DND-41 (cell line): Measurements from ENCODE around the gene FANCD2OS.

ENCODE experiments used
- ATAC-seq: fragments of 200-7000 bp; cut with Tn5 transposase; 3 replicates; pipeline ENCODE4 v1.9.1; 2021; ENCODE audit warnings: low read depth; ENCODE audit not compliant: insufficient read depth
- DNase-seq: peaks from one replicate; pipeline ENCODE4 v3.0.0-alpha.2; 2020
- H2AFZ ChIP-seq: 2 replicates; pipeline ENCODE4 v1.6.0; 2012; ENCODE audit warnings: low read depth, low read length
- H3K27ac ChIP-seq: 2 replicates; pipeline ENCODE4 v1.5.1; 2012; ENCODE audit warnings: low read length, inconsistent platforms
- H3K27me3 ChIP-seq: fragments of 200-600 bp; sonication (generic); 2 replicates; pipeline ENCODE4 v1.6.0; 2012; ENCODE audit warnings: low read length, mild to moderate bottlenecking, inconsistent platforms; ENCODE audit not compliant: insufficient read depth, poor library complexity
- H3K36me3 ChIP-seq: 2 replicates; pipeline ENCODE4 v1.5.1; 2012; ENCODE audit warnings: low read length, inconsistent platforms; ENCODE audit not compliant: insufficient read depth
- H3K4me1 ChIP-seq: 2 replicates; pipeline ENCODE4 v1.5.1; 2012; ENCODE audit warnings: mild to moderate bottlenecking, low read length; ENCODE audit not compliant: insufficient read depth
- H3K4me2 ChIP-seq: 2 replicates; pipeline ENCODE4 v1.6.0; 2012; ENCODE audit warnings: mild to moderate bottlenecking, moderate library complexity, low read length, inconsistent platforms; ENCODE audit not compliant: insufficient read depth
- H3K4me3 ChIP-seq, 2 experiments: fragments of 200-600 bp in 1 of 2; shearing (Covaris generic) in 1 of 2; 2 replicates each; pipeline ENCODE4 v1.5.1; 2012 to 2016; ENCODE audit warnings: inconsistent platforms in 2 of 2, low read length in 2 of 2, mild to moderate bottlenecking in 2 of 2, low read depth in 1 of 2, moderate library complexity in 1 of 2
- H3K79me2 ChIP-seq: 2 replicates; pipeline ENCODE4 v1.6.0; 2012; ENCODE audit warnings: low read length, inconsistent platforms; ENCODE audit not compliant: insufficient read depth
- H3K9ac ChIP-seq: 2 replicates; pipeline ENCODE4 v1.6.0; 2012; ENCODE audit warnings: low read depth, mild to moderate bottlenecking, inconsistent platforms, low read length, moderate library complexity
- H3K9me3 ChIP-seq: 2 replicates; pipeline ENCODE4 v1.5.1; 2012; ENCODE audit warnings: low read length, moderate library complexity, mild to moderate bottlenecking, inconsistent platforms; ENCODE audit not compliant: insufficient read depth, severe bottlenecking
- H4K20me1 ChIP-seq: 2 replicates; pipeline ENCODE4 v1.6.0; 2012; ENCODE audit warnings: low read length; ENCODE audit not compliant: insufficient read depth
- CTCF ChIP-seq: IDR thresholded peaks from 2 replicates; pipeline ENCODE4 v1.5.1; 2012; ENCODE audit warnings: borderline replicate concordance, low read length, moderate library complexity, mild to moderate bottlenecking; ENCODE audit not compliant: poor library complexity, severe bottlenecking; ENCODE audit errors: extremely low read depth
- EZH2 ChIP-seq: IDR thresholded peaks from 3 replicates; pipeline ENCODE4 v1.6.1; 2012; ENCODE audit warnings: borderline replicate concordance, low read depth, mild to moderate bottlenecking, moderate library complexity, low read length, inconsistent platforms; ENCODE audit not compliant: severe bottlenecking

Gene FANCD2OS

GRCh38 chr3:10154335-10155122 is 46.5 kb upstream of the FANCD2OS start:
- no peak overlapping the region for H3K9ac ChIP-seq
- ATAC-seq (peak; percentile 17; the same call in 1 of the 3 replicates), DNase-seq (no peak)
- H3K4me3 ChIP-seq: no peak overlapping the region
- H4K20me1 ChIP-seq: peaks cover 5% of the 10 kb centered on the region
- no peaks in the 10 kb centered on the region for H3K79me2 ChIP-seq
- H2AFZ ChIP-seq: no peak overlapping the region
- no peaks in the 10 kb centered on the region for H3K27me3 ChIP-seq
- H3K4me1 ChIP-seq: no peaks in the 10 kb centered on the region
- H3K27ac ChIP-seq: no peak overlapping the region
- TF ChIP-seq EZH2 (no peak), CTCF (no peak)
- no peaks in the 10 kb centered on the region for H3K9me3 ChIP-seq
- H3K36me3 ChIP-seq: peaks cover 46% of the 10 kb centered on the region
- H3K4me2 ChIP-seq: no peak overlapping the region

- peaks cover 25% of the 10 kb centered on the region for H4K20me1 ChIP-seq
- no peaks in the 10 kb centered on the region for H3K27me3 ChIP-seq
- H3K4me2 ChIP-seq: no peak overlapping the region
- H3K4me3 ChIP-seq: no peak overlapping the region
- DNase-seq (no peak), ATAC-seq (no peak)
- no peak overlapping the region for H3K27ac ChIP-seq
- peaks cover 78% of the 10 kb centered on the region for H3K36me3 ChIP-seq
- no peak overlapping the region for H3K9ac ChIP-seq
- peaks cover 25% of the 10 kb centered on the region for H3K79me2 ChIP-seq
- peaks cover 7% of the 10 kb centered on the region; the same call in 1 of the 2 replicates for H3K4me1 ChIP-seq
- no peak for TF ChIP-seq EZH2
- TF ChIP-seq CTCF: no peak
- no peaks in the 10 kb centered on the region for H3K9me3 ChIP-seq
- no peak overlapping the region for H2AFZ ChIP-seq
These were observed 42.9 kb upstream of the FANCD2OS start for GRCh38 chr3:10150987-10151386.

- H3K4me1 ChIP-seq: peaks cover 22% of the 10 kb centered on the region
- TF ChIP-seq CTCF: no peak
- no peak for TF ChIP-seq EZH2
- DNase-seq: no peak
- H3K27ac ChIP-seq: no peak overlapping the region
- no peak overlapping the region for H3K4me3 ChIP-seq
- H3K4me2 ChIP-seq: no peak overlapping the region
- H3K9me3 ChIP-seq: no peaks in the 10 kb centered on the region
- no peaks in the 10 kb centered on the region for H3K27me3 ChIP-seq
- H4K20me1 ChIP-seq: peaks cover 32% of the 10 kb centered on the region
- H3K36me3 ChIP-seq: peaks cover 82% of the 10 kb centered on the region
- H3K9ac ChIP-seq: no peak overlapping the region
- H2AFZ ChIP-seq: no peak overlapping the region
- peaks cover 43% of the 10 kb centered on the region for H3K79me2 ChIP-seq
- no peak for ATAC-seq
These were observed 41.2 kb upstream of the FANCD2OS start for GRCh38 chr3:10149226-10149625.
